GM18867 (cell line): Measurements from ENCODE around the gene POLR2C.
"Not testable (repeated sequence)": the region's sequence is repeated elsewhere in the genome, so short reads cannot be mapped to it uniquely, and the experiment has no call there.

Experiments
- ATAC-seq: cut with Tn5 transposase; IDR thresholded peaks from one replicate; pipeline ENCODE4 v1.9.1; 2021; ENCODE audit warnings: mild to moderate bottlenecking, moderate library complexity; ENCODE audit not compliant: unreplicated experiment

Gene POLR2C

DNA sequence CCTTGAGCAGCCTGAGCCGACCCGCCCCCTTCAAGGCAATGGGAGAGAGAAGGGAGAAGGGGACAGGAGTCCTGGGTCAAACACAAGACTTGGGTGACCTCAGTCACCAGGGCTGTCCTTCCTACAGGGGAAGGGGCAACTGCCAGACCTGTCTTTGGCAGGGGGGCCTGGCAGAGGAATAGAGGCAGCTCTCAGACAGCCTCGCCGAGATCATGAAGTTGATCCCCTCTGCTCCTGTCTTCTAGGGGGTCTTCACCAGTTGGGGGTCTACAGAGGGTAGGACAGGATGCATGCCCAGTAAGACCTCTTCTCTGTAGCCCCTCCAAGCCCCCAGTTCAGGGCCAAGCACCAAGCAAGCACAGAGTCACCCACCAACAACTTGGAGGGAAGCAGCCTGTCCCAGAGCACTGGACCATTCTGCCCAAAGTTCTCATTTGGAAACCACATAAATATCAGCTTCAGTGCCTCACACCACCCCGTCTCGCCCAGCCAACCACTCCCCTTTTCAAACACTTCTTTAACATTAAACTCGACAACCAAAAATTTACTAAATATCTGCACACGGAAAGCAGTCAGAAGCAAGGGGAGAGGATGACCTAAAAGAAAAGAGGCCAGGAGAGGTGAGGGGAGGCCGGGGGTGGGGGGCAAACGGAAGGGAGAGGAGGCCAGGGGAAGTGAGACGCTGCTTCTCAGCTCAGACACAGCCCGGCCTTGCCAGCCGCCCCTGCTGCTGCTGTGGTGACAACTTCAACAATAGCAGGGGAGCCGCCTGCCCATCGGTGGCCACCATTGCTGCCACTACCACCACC, 16.1 kb downstream of the POLR2C start:
- no peak for ATAC-seq

DNA sequence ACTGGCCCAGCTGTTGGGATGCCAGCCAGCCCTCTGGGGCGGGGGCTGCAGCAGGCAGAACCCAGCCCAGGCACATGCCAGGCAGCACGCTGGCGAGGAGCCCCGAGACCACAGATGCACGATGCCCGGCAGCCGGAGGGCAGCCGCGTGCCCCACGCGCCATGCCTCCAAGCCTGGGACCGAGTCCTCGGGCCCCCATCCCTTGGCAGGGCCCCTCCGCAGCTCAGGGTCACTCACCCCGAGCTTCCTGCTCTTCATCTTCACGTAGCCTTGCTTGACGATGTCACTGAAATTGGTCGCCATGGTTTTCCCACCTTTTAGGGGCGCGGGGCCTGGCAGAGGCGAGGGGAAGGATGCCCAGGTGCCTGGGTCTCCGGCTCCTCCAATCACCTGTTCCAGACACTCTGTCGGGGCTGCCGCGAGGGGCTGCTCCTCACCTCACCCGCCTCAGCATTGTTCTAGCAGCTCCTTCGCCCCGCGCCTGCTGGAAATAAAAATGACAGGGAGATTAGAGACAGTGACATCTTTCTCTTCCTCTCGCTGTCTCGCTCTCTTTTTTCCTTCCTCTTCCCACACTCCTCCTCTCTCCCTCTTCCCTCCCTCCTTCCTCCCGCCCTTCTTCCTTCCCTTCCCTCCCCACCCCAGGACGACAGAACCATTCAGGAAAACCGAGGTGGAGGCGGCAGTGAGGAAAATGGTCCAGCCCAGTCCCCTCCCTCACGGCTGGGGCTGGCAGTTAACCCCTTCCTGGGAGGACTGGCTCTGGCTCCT, 16.9 kb downstream of the POLR2C start:
- no peak for ATAC-seq

DNA sequence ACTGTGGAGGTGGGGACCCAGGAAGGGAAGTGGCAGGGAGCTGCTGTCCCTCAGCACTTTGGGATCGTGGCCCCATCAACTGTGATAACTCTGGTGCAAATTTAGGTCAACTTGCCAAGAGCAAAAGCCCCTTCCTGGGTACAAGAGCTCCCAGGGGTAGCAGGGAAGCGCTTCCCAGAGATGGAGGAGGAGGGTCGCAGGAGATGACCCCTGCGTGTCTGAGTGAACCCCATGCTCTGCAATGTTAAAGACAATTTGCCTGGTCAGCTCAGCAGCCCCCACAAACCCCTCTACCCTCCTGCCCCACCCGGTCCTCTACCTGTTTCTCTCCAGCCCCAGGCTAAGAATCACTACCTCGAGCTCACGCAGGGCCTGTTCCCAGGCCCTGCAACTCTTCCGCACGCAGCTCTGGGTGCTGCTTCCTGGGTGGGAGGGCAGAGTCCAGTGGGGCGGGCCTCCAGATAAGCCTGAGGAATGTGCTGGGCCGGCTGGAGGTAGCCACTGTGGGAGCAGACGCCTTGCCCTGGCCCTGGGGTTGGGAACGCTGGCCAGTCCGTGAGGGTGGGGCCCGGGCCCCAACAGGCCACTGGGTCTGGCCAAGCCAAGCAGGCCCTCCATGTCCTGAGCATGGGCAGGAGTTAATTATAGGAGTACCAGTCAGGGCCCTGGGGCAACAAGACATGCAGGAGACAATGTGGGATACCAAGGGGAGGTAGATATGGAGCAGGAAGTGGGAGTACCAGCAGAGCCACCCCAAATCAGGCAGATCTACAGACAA, 17.7 kb downstream of the POLR2C start:
- no peak for ATAC-seq

DNA sequence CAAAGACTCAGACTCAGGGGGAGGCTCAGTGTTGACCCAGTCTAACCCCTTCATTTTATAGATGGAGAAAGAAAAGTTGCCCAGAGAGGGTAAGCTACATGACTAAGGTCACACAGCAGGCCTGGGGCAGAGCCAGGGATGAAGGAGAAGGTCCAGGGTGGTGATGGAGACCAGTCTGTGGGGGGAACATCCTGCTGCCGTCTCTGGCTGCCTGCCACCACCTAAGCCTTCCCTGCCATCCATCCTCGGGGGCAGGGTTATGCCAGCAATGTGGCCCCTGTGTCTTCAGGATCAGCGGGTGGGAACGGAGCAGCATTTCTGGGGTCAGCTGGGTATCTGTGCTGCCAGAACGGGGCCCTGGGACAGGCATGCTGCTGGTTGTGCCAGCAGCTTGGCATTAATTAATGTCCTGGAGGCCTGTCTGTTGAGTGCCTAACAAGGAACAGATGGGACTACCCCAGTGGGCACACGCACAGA, 18.3 kb downstream of the POLR2C start:
- no peak for ATAC-seq

DNA sequence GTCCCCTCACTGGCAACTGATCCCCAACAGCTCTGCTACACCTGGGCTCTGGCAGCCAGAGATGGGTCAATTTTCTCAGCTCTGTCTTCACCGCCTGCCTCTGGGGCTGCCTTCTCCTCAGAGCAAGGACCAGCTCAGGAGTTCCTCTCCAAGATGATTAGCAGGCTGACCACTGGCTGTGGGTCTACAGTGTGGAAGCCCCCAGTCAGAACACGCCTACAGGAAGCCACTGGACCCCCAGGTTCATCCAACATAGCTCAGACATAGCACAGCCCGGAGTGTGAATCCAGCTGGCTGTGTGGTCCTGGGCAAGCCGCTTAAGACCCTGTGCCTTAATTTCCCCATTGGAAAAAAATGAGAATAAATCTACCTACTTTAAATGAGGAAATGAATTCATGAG, 18.9 kb downstream of the POLR2C start:
- no peak for ATAC-seq

DNA sequence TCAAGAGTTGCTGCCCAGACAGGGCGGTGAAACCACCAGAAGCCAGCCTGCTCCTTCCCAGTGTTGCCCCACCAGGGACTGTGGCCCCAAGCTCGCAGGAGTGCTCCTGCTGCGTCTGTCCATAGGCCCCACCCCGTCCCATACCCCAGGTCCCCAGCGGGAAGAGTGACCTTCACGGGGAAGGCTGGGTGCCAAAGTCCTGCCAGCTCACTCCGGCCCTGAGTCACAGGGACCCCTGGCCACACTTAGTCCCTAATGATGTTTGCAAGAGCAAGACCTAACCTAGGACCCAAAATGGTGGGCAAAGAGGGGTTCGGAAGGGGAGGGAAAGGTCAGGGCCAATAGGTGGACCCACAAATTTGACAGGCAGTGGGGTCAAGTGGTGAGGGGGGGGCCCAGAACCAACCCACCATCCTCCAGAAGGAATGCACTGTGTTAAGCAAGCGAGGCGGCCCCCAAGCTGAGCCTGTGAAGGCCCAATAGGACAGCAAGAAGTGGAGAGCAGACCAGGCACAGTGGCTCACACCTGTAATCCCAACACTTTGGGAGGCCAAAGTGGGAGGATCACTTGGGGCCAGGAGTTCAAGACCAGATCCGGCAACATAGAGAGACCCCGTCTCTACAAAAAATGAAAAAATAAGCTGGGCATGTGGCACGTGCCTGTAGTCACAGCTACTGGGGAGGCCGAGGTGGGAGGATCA, 20.5 kb downstream of the POLR2C start:
- ATAC-seq, result no peak

DNA sequence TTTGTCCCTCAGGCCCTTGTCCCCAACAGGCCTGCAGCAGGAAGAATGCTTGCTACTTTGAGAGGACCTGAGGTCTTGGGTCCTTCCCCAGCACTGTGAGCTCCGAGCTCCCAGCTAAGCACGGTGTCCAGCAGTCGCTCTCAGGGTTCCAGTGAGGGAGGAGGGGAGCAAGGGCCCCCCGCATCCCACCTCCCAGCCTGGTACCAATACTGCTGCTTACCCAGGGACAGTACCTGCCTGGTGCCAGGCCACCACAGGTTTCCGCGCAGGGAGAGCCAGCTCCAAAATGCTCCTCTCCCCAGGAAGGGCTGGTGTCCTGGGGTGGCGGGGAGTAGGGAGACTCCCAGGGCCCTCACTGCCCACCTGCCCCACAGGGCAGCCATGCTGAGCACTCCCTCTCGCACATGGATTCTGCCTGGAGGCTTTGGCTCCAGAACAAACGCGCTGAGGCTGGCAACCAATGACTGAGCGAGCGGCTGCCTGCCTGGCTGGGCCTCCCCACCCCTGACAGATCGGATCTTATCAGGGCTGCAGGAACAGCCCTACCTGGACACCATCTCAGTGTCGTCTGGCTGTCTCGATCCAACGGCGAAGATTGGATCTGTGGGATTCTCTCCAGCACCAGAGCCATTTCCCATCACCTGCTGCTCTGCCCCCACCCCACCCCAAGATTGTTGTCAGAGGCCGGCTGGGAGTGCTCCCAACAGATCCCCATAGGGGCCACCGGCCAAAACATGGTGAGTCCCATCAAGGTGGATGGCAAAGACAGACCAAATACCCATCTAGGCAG, 21.4 kb downstream of the POLR2C start:
- ATAC-seq, result no peak

DNA sequence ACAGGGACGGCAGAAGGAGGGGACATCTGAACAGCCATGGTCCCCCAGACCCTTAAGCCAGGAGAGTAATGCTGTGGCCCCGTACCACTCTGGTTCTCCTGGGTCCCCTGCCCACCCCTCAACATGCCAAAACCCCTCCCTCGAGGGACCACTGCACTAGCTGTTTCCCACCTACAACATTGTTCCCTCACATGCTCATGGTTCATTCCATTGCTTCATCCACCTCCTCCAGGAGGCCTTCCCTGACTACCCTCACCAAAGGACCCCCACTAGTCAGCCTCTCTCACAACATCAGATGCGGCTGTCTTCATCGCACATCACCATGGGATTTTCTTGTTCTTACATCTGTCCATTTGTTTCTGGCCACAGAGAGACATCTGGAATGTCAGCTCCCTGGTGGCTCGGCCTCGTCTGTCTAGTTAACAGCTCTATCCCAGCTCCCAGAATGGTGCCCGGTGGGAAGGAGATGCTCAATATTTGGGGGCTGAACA, 22.1 kb downstream of the POLR2C start:
- ATAC-seq, result no peak

DNA sequence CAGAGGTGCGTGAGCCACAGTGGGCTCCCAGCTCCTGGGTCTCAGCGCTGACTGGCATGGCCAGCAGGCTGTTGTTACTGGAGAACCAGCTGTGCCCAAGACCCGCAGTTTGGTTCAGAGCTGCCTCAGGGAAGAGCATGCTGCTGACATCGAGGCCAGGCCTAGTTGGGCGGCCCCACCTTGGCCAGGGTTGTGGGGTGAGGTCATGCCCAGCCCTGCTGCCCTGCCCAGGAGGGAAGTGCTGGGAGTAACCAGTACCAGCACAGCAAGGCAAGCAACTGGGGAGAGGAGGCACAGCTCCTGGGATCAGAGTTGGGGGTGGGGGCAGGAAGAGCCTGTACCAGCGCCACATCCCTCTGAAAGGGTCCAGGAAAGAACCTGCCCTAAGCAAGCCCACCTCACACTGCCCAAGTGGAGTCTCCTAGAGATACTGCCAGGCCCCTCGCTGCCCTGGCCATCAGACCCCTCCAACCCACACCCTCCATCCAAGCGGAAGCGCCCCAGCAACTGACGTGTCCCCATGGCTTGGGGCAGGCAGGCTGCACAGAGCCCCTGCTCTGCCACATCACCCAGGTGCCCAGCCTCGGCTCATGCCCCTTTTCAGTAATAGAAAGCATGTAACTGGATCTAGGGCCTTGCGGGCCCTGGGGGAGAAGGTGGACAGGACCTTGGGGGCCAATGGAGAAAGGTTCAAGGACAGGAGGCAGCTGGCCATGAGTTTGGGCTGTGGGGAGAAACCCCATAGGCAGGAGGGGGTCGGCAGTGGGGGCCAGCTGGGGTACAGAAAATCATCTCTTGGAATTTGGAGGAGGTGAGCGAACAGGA, 22.8 kb downstream of the POLR2C start:
- no peak for ATAC-seq

DNA sequence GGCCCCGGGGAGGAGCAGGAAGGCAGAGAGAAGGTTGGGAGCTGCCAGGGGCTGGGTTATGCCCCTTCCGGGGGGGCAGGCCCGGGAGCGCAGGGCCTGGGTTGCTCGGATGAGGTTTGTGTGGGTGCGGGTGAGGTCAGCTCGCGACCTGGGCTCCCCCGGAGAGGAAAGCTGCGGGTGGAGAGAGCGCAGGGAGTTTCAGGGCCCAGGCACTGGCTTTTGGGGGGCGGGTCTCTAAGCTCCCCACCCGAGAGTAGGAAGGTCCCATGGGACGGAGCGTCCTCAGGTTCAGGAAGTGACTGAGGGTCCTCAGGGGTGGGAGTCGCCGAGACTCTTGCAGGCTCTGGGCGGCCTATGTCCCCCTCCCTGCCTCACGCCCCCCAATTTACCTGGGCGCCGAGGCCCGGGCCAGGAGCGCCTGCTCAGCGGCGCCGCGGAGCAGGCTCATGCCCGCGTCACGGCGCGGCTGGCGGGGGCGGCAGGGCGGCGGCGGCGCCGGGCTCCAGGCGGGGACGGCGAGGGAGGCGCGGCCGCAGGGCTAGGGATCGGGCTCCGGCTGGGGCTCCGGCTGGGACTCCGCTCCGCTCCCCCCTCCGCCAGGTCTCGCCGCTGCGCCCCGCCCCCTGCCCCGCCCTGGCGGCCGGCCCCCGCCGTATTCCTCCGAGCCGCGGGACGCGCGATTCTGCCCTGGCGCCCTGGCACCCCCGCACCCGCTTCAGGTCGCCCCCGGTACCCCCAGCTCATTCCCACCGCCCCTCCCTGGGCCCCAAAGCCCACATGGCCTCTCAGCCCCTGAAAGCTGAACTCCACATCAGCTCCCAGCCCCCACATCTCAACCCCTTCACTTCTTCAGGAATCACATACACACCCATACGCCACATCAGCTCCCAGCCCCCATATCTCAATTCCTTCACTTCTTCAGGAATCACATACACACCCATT, 23.7 kb downstream of the POLR2C start, which contains the start of gene DOK4:
Gene DOK4 (minus strand): TSS at position 578 of the 942 bp plus-strand sequence. CDS start 6,986 bp downstream, outside the sequence.
- peak; percentile 86 for ATAC-seq

DNA sequence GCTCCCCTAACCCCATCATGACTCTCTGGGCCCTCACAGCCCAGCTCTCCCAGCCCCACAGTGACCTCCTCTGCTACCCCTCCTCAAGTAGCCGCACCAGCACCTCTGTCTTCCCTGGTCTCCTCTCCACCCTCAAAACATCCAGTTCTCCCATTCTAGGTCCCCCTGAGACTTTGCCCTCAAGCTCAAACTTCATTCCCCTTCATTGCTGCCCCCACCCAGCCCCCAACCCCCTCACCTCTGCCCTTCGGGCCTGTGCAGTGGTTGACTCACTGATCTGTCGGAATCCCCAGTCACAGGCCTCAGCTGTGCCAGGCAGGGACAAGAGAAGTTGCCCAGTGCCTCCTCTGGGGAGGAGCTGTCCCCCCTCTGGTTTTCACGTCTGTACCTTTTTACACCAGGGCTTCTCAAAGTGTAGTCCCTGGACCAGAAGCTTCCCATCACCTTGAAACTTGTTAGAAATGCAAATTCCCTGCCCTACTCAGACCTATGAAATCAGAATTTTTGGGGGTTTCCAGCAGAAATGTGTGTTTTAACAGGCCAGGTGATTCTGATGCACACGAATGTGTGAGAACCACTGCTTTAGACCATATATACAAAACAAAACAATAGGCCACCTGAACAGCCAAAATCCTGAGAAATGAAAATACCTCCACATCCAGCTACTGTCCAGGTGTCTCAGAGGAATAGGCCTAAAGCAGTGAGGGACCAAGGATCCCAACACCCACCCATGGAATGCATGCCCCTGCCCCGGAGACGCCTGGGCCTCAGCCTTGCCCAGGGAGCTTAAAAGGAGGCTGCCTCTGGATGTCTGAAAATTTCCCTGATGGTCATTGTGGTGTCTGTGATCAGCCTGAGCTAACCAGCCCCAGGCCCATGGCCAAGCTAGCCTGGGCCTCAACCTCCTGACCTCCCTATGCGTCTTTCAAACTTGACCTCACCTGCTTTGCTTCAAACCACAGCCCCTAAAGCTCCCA, 24.7 kb downstream of the POLR2C start:
- ATAC-seq, result no peak

DNA sequence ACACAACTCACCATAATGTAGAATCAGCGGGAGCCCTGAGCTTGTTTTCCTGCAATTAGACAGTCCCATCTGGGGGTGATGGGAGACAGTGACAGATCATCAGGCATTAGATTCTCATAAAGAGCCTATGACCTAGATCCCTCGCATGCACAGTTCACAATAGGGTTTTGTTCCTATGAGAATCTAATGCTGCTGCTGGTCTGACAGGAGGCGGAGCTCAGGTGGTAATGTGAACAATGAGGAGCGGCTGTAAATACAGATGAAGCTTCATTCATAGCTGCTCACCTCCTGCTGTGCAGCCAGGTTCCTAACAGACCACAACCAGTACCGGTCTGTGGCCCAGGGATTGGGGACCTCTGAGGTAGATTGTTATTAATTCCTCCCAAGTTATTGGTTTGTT, 26.8 kb downstream of the POLR2C start:
- no peak for ATAC-seq

DNA sequence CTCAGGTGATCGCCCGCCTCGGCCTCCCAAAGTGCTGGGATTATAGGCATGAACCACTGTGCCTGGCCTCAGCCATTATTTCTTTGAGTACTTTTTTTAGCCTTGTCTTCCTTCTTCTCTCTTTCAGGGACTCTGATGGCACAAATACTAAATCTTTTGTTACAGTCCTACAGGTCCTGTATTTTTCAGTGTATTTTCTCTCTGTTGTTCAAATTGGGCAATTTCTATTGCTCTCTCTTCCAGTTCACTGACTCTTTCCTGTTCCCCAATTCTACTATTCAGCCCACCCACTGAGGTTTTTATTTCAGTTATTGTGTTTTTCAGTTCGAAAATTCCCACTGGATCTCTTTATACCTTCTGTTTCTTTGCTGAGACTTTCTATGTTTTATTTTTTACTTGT, 31.3 kb downstream of the POLR2C start:
- no peak for ATAC-seq

DNA sequence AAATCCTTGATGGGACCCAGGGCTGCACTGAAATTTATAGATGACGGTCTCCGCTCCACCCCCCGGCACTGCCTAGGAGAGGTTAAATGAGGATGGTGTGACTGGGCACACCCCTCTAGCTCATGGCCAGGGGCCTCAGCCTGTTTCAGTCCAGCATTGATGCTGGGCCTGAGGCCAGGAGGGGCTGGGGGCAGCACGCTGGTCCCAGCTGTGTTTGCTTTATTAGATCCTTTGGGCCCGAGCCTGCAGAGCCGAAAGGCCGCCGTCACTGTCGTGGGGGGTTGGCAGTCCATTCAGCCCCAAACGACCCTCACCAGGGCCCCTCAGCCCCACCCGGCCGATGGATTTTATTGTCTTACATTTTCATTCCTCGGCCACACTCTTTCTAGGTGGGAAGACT, 34.6 kb downstream of the POLR2C start:
- no peak for ATAC-seq

DNA sequence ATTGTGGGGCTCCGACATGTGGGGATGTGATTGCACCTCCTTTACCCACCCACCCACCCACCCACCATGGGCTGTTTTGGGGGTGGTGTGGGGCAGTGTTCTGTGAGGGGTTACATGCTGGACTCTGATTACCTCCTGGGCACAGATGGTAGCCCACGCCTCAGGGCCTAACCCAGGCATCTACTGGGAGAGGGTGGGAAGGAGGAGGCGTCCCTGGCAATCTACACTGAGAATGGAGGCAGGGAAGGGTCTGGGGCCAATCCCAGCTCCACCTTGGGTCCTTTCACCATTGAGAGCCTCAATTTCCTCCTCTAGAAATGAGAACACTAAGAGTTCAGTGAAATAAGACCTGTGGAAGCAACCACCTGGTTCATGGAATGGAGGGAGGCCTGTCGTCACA, 35.6 kb downstream of the POLR2C start:
- no peak for ATAC-seq

DNA sequence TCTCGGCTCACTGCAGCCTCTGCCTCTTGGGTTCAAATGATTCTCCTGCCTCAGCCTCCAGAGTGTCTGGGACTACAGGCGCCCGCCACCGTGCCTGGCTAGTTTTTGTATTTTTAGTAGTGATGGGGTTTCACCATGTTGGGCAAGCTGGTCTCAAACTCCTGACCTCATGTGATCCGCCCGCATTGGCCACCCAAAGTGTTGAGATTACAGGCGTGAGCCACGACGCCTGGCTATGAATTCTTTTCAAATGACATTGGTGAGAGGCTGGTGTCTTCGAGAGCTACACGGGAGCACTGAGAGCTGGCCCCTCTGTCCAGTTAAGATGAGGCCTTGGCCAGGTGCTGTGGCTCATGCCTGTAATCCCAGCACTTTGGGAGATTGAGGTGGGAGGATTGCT, 37.5 kb downstream of the POLR2C start:
- not testable (repeated sequence) for ATAC-seq
